Liver (tissue), 9 donors: ENCODE measurements around the gene MSH3. TPM values are rescaled to one million over a fixed set of nuclear protein-coding genes. Genes with fewer than 3 reads are reported as not detected.

Experiments used
- DNase-seq: peaks from one replicate; pipeline ENCODE4 v3.0.0-alpha.2; 2017; ENCODE audit warnings: low spot score
- H3K27ac ChIP-seq, 2 donors: one replicate each; pipeline ENCODE4 v1.7.0; 2013; ENCODE audit warnings: inconsistent platforms in 2 of 2, low read length in 2 of 2, control low read depth in 1 of 2, low read depth in 1 of 2, mild to moderate bottlenecking in 1 of 2
- H3K27me3 ChIP-seq, 4 donors: one replicate each; pipeline versions ENCODE4 v1.6.1 to v1.7.0; 2013; ENCODE audit warnings: low read length in 3 of 4, inconsistent platforms in 1 of 4, mild to moderate bottlenecking in 1 of 4, moderate library complexity in 1 of 4; ENCODE audit not compliant: control insufficient read depth in 4 of 4, insufficient read depth in 4 of 4
- H3K36me3 ChIP-seq, 4 donors: one replicate each; pipeline versions ENCODE4 v1.6.1 to v1.7.0; 2013; ENCODE audit warnings: low read length in 3 of 4, mild to moderate bottlenecking in 3 of 4, low read depth in 1 of 4, moderate library complexity in 1 of 4; ENCODE audit not compliant: control insufficient read depth in 4 of 4, insufficient read depth in 3 of 4
- H3K4me1 ChIP-seq, 4 donors: one replicate each; pipeline versions ENCODE4 v1.6.1 to v1.7.0; 2013; ENCODE audit warnings: low read length in 3 of 4, mild to moderate bottlenecking in 3 of 4, moderate library complexity in 1 of 4; ENCODE audit not compliant: control insufficient read depth in 4 of 4, insufficient read depth in 4 of 4
- H3K4me3 ChIP-seq, 3 donors: one replicate each; pipeline versions ENCODE4 v1.6.1 to v1.7.0; 2013; ENCODE audit warnings: low read length in 3 of 3, control low read depth in 1 of 3, low read depth in 1 of 3, mild to moderate bottlenecking in 1 of 3
- H3K9ac ChIP-seq, 2 donors: one replicate each; pipeline ENCODE4 v1.7.0; 2013; ENCODE audit warnings: low read length in 2 of 2, mild to moderate bottlenecking in 2 of 2, moderate library complexity in 2 of 2, control low read depth in 1 of 2, low read depth in 1 of 2
- H3K9me3 ChIP-seq, 4 donors: one replicate each; pipeline versions ENCODE4 v1.6.1 to v1.7.0; 2013; ENCODE audit warnings: low read length in 3 of 4; ENCODE audit not compliant: control insufficient read depth in 4 of 4
- ATF3 ChIP-seq: IDR thresholded peaks from 2 replicates; pipeline ENCODE4 v1.6.1; 2016; ENCODE audit warnings: antibody characterized with exemption
- EGR1 ChIP-seq, 2 donors: IDR thresholded peaks; 2 replicates each; pipeline ENCODE4 v1.6.1; 2016 to 2018; ENCODE audit warnings: antibody characterized with exemption in 2 of 2, low read depth in 2 of 2
- FOXA1 ChIP-seq: IDR thresholded peaks from 2 replicates; pipeline ENCODE4 v1.6.1; 2016; ENCODE audit warnings: antibody characterized with exemption
- HNF4G ChIP-seq: IDR thresholded peaks from 2 replicates; pipeline ENCODE4 v1.6.1; 2016; ENCODE audit warnings: antibody characterized with exemption
- JUND ChIP-seq, 2 donors: IDR thresholded peaks; 2 replicates each; pipeline ENCODE4 v1.6.1; 2016; ENCODE audit warnings: antibody characterized with exemption in 2 of 2
- MAX ChIP-seq: IDR thresholded peaks from 2 replicates; pipeline ENCODE4 v1.6.1; 2016; ENCODE audit warnings: antibody characterized with exemption
- NR2F2 ChIP-seq: IDR thresholded peaks from 2 replicates; pipeline ENCODE4 v1.6.1; 2016; ENCODE audit warnings: antibody characterized with exemption
- RXRA ChIP-seq, 2 donors: IDR thresholded peaks; 2 replicates each; pipeline ENCODE4 v1.6.1; 2017 to 2018; ENCODE audit warnings: antibody characterized with exemption in 2 of 2, mild to moderate bottlenecking in 1 of 2
- TAF1 ChIP-seq: conservative IDR thresholded peaks from 2 replicates; pipeline ENCODE4 v1.6.1; 2016; ENCODE audit warnings: antibody characterized with exemption, mild to moderate bottlenecking
- YY1 ChIP-seq: IDR thresholded peaks from 2 replicates; pipeline ENCODE4 v1.6.1; 2016; ENCODE audit warnings: antibody characterized with exemption, mild to moderate bottlenecking
- WGBS: extraction: QIAGEN DNeasy Blood & Tissue Kit; methylation state at CpG from one replicate; pipeline ENCODE4 v1.1.7; 2013; 5-methylcytosine and 5-hydroxymethylcytosine counted together
- polyA plus RNA-seq, 2 donors: library from polyadenylated mRNA; stranded (reverse) in 1 of 2; unstranded in 1 of 2; fragments of 200-250 nt in 1 of 2; fragments of >200 nt in 1 of 2; fragmentation: Nextera tagmentation in 1 of 2; extraction: Ambion mirVana in 1 of 2; gene quantifications; one replicate each; pipeline versions ENCODE4 v1.2.1 to v1.2.3, GENCODE V29; 2013 to 2015
- total RNA-seq, 2 donors: library from RNA; depleted of rRNA; stranded (reverse); fragments of >200 nt; gene quantifications; one replicate each; pipeline ENCODE4 v1.2.3, GENCODE V29; 2014
- TF ChIP-seq, protein P1 (sequence below): IDR thresholded peaks from 2 replicates; pipeline ENCODE4 v1.6.1; 2016; ENCODE audit warnings: antibody characterized with exemption, mild to moderate bottlenecking
- TF ChIP-seq, protein P2 (sequence below): fragments of 150-350 bp; IDR thresholded peaks from 2 replicates; pipeline ENCODE4 v1.5.1; 2017; ENCODE audit warnings: improper control_type of control experiment, low read depth, low read length; ENCODE audit not compliant: missing input control
- TF ChIP-seq, protein P3 (sequence below): IDR thresholded peaks from 2 replicates; pipeline ENCODE4 v1.6.1; 2016; ENCODE audit warnings: antibody characterized with exemption
- donor health status: healthy.
- donor health status: healthy.
- donor health status: healthy.
- donor health status: healthy.
- donor health status: healthy.

The MSH3 gene
- total and polyA plus RNA-seq, 4 donors, result 3.0 to 19.1 (median 7.9) TPM

GRCh38 chr5:80631278-80632259 is 22.9 kb upstream of the MSH3 start (continued):
- TF ChIP-seq MAX, result peak; percentile 10
- TF ChIP-seq JUND (IDR thresholded peaks at IDR 0.05), result peak; percentile 33 to 44
- no peak for TF ChIP-seq EGR1 (IDR thresholded peaks at IDR 0.05; ENCODE audit: low read depth in 2 of 2)
- TF ChIP-seq NR2F2, result no peak

DNA sequence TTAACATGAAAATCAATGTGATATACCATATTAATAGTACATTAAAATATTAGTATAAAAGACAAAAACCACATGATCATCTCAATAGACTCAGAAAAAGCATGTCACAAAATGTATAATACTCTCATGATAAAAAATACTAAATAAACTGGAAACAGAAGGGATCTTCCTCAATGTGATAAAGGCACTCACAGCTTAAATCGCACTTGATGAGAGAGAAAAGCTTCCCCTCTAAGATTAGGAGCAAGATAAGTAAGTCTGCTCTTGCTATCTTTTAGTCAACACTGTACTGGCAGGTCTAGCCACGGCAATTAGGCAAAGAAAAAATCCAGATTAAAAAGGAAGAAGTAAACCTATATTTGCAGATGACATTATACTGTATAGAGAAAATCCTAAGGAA is 21.8 kb upstream of the MSH3 start:
- 75% methylated on average over 2 of the region's 2 CpGs for WGBS
- TF ChIP-seq JUND (IDR thresholded peaks at IDR 0.05) (no peak), NR2F2 (no peak), ATF3 (no peak), HNF4G (no peak), YY1 (no peak), TAF1 (no peak), MAX (no peak), FOXA1 (no peak), RXRA (IDR thresholded peaks at IDR 0.05) (no peak), EGR1 (IDR thresholded peaks at IDR 0.05; ENCODE audit: low read depth in 2 of 2) (no peak)
- TF ChIP-seq, protein P1, sequence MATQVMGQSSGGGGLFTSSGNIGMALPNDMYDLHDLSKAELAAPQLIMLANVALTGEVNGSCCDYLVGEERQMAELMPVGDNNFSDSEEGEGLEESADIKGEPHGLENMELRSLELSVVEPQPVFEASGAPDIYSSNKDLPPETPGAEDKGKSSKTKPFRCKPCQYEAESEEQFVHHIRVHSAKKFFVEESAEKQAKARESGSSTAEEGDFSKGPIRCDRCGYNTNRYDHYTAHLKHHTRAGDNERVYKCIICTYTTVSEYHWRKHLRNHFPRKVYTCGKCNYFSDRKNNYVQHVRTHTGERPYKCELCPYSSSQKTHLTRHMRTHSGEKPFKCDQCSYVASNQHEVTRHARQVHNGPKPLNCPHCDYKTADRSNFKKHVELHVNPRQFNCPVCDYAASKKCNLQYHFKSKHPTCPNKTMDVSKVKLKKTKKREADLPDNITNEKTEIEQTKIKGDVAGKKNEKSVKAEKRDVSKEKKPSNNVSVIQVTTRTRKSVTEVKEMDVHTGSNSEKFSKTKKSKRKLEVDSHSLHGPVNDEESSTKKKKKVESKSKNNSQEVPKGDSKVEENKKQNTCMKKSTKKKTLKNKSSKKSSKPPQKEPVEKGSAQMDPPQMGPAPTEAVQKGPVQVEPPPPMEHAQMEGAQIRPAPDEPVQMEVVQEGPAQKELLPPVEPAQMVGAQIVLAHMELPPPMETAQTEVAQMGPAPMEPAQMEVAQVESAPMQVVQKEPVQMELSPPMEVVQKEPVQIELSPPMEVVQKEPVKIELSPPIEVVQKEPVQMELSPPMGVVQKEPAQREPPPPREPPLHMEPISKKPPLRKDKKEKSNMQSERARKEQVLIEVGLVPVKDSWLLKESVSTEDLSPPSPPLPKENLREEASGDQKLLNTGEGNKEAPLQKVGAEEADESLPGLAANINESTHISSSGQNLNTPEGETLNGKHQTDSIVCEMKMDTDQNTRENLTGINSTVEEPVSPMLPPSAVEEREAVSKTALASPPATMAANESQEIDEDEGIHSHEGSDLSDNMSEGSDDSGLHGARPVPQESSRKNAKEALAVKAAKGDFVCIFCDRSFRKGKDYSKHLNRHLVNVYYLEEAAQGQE, result no peak
- TF ChIP-seq, protein P2, sequence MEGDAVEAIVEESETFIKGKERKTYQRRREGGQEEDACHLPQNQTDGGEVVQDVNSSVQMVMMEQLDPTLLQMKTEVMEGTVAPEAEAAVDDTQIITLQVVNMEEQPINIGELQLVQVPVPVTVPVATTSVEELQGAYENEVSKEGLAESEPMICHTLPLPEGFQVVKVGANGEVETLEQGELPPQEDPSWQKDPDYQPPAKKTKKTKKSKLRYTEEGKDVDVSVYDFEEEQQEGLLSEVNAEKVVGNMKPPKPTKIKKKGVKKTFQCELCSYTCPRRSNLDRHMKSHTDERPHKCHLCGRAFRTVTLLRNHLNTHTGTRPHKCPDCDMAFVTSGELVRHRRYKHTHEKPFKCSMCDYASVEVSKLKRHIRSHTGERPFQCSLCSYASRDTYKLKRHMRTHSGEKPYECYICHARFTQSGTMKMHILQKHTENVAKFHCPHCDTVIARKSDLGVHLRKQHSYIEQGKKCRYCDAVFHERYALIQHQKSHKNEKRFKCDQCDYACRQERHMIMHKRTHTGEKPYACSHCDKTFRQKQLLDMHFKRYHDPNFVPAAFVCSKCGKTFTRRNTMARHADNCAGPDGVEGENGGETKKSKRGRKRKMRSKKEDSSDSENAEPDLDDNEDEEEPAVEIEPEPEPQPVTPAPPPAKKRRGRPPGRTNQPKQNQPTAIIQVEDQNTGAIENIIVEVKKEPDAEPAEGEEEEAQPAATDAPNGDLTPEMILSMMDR, result no peak
- TF ChIP-seq, protein P3, sequence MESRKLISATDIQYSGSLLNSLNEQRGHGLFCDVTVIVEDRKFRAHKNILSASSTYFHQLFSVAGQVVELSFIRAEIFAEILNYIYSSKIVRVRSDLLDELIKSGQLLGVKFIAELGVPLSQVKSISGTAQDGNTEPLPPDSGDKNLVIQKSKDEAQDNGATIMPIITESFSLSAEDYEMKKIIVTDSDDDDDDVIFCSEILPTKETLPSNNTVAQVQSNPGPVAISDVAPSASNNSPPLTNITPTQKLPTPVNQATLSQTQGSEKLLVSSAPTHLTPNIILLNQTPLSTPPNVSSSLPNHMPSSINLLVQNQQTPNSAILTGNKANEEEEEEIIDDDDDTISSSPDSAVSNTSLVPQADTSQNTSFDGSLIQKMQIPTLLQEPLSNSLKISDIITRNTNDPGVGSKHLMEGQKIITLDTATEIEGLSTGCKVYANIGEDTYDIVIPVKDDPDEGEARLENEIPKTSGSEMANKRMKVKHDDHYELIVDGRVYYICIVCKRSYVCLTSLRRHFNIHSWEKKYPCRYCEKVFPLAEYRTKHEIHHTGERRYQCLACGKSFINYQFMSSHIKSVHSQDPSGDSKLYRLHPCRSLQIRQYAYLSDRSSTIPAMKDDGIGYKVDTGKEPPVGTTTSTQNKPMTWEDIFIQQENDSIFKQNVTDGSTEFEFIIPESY, result no peak
- Histone ChIP-seq H3K4me3 (no peak overlapping the region), H3K4me1 (peaks cover 2 to 19% (median 10%) of the 10 kb centered on the region in 4 donors), H3K27me3 (no peaks in the 10 kb centered on the region), H3K36me3 (peaks cover 0 to 15% (median 5%) of the 10 kb centered on the region in 4 donors), H3K9me3 (no peaks in the 10 kb centered on the region), H3K27ac (no peak overlapping the region), H3K9ac (no peak overlapping the region)
- no peak for DNase-seq
